HepG2 (cell line): ENCODE measurements around the gene MEF2A. TPM values are rescaled to one million over a fixed set of nuclear protein-coding genes. Genes with fewer than 3 reads are reported as not detected.
A peak's percentile ranks its signal among the peaks of the same experiment; 100 is the strongest.

Experiments
- EEA1 ChIP-seq: sonication (generic); formaldehyde crosslinking; IDR thresholded peaks from 2 replicates; pipeline ENCODE4 v1.5.1; 2020; ENCODE audit warnings: mild to moderate bottlenecking, missing genetic modification reagents, borderline replicate concordance
- ELF3 ChIP-seq: IDR thresholded peaks from 2 replicates; pipeline ENCODE4 v1.6.1; 2016; ENCODE audit warnings: missing genetic modification reagents, missing compliant biosample characterization
- ERF ChIP-seq: IDR thresholded peaks from 2 replicates; pipeline ENCODE4 v1.6.1; 2018; ENCODE audit warnings: missing biosample characterization, missing genetic modification reagents
- HOXA3 ChIP-seq: sonication (generic); formaldehyde crosslinking; IDR thresholded peaks from 2 replicates; pipeline ENCODE4 v1.5.0; 2020; ENCODE audit warnings: missing genetic modification reagents
- MIER2 ChIP-seq: IDR thresholded peaks from 2 replicates; pipeline ENCODE4 v1.6.1; 2016; ENCODE audit warnings: missing biosample characterization, missing genetic modification reagents
- MIXL1 ChIP-seq: IDR thresholded peaks from 2 replicates; pipeline ENCODE4 v1.6.1; 2016
- MLLT10 ChIP-seq: sonication (generic); formaldehyde crosslinking; IDR thresholded peaks from 2 replicates; pipeline ENCODE4 v1.4.0; 2020; ENCODE audit warnings: missing genetic modification reagents
- RCOR2 ChIP-seq: IDR thresholded peaks from 2 replicates; pipeline ENCODE4 v1.6.1; 2016; ENCODE audit warnings: missing biosample characterization, missing genetic modification reagents
- RXRB ChIP-seq: IDR thresholded peaks from 2 replicates; pipeline ENCODE4 v1.6.1; 2016; ENCODE audit warnings: borderline replicate concordance, missing genetic modification reagents, missing compliant biosample characterization
- SMAD3 ChIP-seq: sonication (generic); formaldehyde crosslinking; IDR thresholded peaks from 2 replicates; pipeline ENCODE4 v1.4.0; 2020; ENCODE audit warnings: missing genetic modification reagents
- SMARCE1 ChIP-seq: fragments of 450-650 bp; IDR thresholded peaks from 2 replicates; pipeline ENCODE4 v1.6.1; 2017; ENCODE audit warnings: borderline replicate concordance
- SOX13 ChIP-seq, 3 experiments: fragments of 450-650 bp in 1 of 3; sonication (generic) in 1 of 3; formaldehyde crosslinking in 1 of 3; IDR thresholded peaks in 2 of 3; conservative IDR thresholded peaks in 1 of 3; 2 replicates each; pipeline versions ENCODE4 v1.5.0 to v1.6.1; 2016 to 2020; ENCODE audit warnings: antibody characterized with exemption in 1 of 3, mild to moderate bottlenecking in 1 of 3, missing compliant biosample characterization in 1 of 3, missing genetic modification reagents in 1 of 3, moderate library complexity in 1 of 3
- TEAD3 ChIP-seq: optimal IDR thresholded peaks from 2 replicates; pipeline ENCODE3; 2016; ENCODE audit warnings: borderline replicate concordance
- ZNF225 ChIP-seq: sonication (generic); formaldehyde crosslinking; IDR thresholded peaks from 2 replicates; pipeline ENCODE4 v1.4.0; 2020; ENCODE audit warnings: mild to moderate bottlenecking, missing genetic modification reagents
- ZNF772 ChIP-seq: sonication (generic); formaldehyde crosslinking; IDR thresholded peaks from 2 replicates; pipeline ENCODE4 v1.5.0; 2020; ENCODE audit warnings: mild to moderate bottlenecking, missing genetic modification reagents
- ZNF792 ChIP-seq: IDR thresholded peaks from 2 replicates; pipeline ENCODE4 v1.6.1; 2016
- ZSCAN9 ChIP-seq: IDR thresholded peaks from 2 replicates; pipeline ENCODE4 v1.6.1; 2016; ENCODE audit warnings: borderline replicate concordance
- polyA plus RNA-seq, 8 experiments: library from polyadenylated mRNA; depleted of rRNA in 3 of 8; stranded (reverse) in 7 of 8; unstranded in 1 of 8; fragments of >200 nt; fragmentation: Illumina TruSeq in 4 of 8; extraction: Trizol in 4 of 8; gene quantifications; 2 replicates each; pipeline versions ENCODE4 v1.2.1 to v1.2.3, GENCODE V29; 2011 to 2016; ENCODE audit warnings: low read depth in 4 of 8, missing spikeins in 1 of 8, mixed read lengths in 1 of 8; ENCODE audit not compliant: insufficient read depth in 1 of 8
- total RNA-seq, 5 experiments: library from RNA; depleted of rRNA; stranded (reverse); fragments of >200 nt; fragmentation: Illumina TruSeq; extraction: Trizol; gene quantifications; 2 replicates each; pipeline ENCODE4 v1.2.3, GENCODE V29; 2016; ENCODE audit warnings: low read depth in 1 of 5
- TF ChIP-seq, protein P1 (sequence below): IDR thresholded peaks from 2 replicates; pipeline ENCODE4 v1.4.0; 2020; ENCODE audit warnings: mild to moderate bottlenecking, missing genetic modification reagents
- TF ChIP-seq, protein P2 (sequence below): sonication (generic); formaldehyde crosslinking; IDR thresholded peaks from 2 replicates; pipeline ENCODE4 v1.9.0; 2022; ENCODE audit warnings: missing genetic modification reagents, mild to moderate bottlenecking, borderline replicate concordance
- TF ChIP-seq, protein P3 (sequence below), 2 experiments: sonication (generic) in 1 of 2; formaldehyde crosslinking in 1 of 2; IDR thresholded peaks; 2 replicates each; pipeline versions ENCODE4 v1.4.0 to v1.6.1; 2018 to 2020; ENCODE audit warnings: missing genetic modification reagents in 2 of 2, borderline replicate concordance in 1 of 2, low read depth in 1 of 2, mild to moderate bottlenecking in 1 of 2, missing biosample characterization in 1 of 2

MEF2A gene
- total and polyA plus RNA-seq, 2 of the 13 experiments (the other 11 are each of a cell fraction or from before 2014, with no cell fraction given): 15.2 to 24.4 TPM

DNA sequence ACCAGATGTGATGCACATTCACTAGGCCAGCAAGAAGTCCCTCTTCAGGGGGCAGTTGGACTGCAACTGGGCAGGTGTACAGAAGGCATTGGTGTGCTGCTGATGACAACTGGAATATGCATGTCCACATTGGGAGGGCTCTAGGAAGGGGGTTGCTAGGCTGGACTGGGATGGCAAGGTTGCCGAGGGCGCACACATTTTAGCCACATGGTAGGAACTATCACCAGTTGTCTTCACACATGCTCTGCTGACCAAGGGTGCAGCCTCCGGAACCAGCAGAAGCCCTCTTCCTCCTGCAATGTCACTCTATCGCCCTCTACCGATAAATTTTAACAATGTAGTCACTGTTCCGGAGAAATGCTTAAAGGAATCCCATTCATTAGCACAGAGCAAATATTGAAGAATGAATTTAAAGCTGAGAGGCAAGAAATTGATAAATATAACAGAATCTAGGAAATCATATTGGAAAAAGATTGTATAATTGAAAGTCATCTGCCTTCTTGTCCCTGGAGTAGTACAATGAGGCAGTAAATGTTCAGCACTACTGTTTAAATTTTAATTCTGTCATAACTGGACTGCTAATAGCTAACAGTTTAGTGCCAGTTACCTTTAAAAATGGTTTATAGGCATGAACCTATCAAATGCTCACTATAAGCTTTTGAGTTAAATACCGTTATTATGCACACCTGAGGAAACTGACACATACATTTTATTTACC is 190.1 kb downstream of the MEF2A start (continued):
- TF ChIP-seq, protein P1, sequence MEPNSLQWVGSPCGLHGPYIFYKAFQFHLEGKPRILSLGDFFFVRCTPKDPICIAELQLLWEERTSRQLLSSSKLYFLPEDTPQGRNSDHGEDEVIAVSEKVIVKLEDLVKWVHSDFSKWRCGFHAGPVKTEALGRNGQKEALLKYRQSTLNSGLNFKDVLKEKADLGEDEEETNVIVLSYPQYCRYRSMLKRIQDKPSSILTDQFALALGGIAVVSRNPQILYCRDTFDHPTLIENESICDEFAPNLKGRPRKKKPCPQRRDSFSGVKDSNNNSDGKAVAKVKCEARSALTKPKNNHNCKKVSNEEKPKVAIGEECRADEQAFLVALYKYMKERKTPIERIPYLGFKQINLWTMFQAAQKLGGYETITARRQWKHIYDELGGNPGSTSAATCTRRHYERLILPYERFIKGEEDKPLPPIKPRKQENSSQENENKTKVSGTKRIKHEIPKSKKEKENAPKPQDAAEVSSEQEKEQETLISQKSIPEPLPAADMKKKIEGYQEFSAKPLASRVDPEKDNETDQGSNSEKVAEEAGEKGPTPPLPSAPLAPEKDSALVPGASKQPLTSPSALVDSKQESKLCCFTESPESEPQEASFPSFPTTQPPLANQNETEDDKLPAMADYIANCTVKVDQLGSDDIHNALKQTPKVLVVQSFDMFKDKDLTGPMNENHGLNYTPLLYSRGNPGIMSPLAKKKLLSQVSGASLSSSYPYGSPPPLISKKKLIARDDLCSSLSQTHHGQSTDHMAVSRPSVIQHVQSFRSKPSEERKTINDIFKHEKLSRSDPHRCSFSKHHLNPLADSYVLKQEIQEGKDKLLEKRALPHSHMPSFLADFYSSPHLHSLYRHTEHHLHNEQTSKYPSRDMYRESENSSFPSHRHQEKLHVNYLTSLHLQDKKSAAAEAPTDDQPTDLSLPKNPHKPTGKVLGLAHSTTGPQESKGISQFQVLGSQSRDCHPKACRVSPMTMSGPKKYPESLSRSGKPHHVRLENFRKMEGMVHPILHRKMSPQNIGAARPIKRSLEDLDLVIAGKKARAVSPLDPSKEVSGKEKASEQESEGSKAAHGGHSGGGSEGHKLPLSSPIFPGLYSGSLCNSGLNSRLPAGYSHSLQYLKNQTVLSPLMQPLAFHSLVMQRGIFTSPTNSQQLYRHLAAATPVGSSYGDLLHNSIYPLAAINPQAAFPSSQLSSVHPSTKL: peak; percentile 40
- 0 out of 2 replicates have a peak, but pooled peaks have one; percentile 53 for TF ChIP-seq ZSCAN9 (CRISPR knock-in tag)
- TF ChIP-seq ERF (CRISPR knock-in tag): 0 out of 2 replicates have a peak, but pooled peaks have one; percentile 28
- TF ChIP-seq HOXA3 (CRISPR knock-in tag): peak; percentile 37; the same call in 1 of the 2 replicates
- TF ChIP-seq MIER2 (CRISPR knock-in tag): peak; percentile 33; the same call in 1 of the 2 replicates
- no peak for TF ChIP-seq SOX13 (IDR thresholded peaks at IDR 0.05)
- TF ChIP-seq SOX13 (CRISPR knock-in tag; conservative IDR thresholded peaks at IDR 0.05 in 1 of 2, IDR thresholded peaks at IDR 0.05 in 1 of 2): peak in 1 of 2 experiments; percentile 40; a peak in 1 of 4 replicates
- no peak for TF ChIP-seq EEA1 (CRISPR knock-in tag)
- peak; percentile 56; the same call in 1 of the 2 replicates for TF ChIP-seq SMAD3
- TF ChIP-seq ZNF792 (CRISPR knock-in tag): 0 out of 2 replicates have a peak, but pooled peaks have one; percentile 26
- TF ChIP-seq, protein P2, sequence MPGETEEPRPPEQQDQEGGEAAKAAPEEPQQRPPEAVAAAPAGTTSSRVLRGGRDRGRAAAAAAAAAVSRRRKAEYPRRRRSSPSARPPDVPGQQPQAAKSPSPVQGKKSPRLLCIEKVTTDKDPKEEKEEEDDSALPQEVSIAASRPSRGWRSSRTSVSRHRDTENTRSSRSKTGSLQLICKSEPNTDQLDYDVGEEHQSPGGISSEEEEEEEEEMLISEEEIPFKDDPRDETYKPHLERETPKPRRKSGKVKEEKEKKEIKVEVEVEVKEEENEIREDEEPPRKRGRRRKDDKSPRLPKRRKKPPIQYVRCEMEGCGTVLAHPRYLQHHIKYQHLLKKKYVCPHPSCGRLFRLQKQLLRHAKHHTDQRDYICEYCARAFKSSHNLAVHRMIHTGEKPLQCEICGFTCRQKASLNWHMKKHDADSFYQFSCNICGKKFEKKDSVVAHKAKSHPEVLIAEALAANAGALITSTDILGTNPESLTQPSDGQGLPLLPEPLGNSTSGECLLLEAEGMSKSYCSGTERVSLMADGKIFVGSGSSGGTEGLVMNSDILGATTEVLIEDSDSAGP (CRISPR knock-in tag): 0 out of 2 replicates have a peak, but pooled peaks have one; percentile 30
- peak; percentile 36; the same call in 1 of the 2 replicates for TF ChIP-seq MIXL1 (CRISPR knock-in tag)
- TF ChIP-seq ZNF772: no peak
- TF ChIP-seq ELF3 (CRISPR knock-in tag): peak; percentile 44; the same call in 1 of the 2 replicates
- no peak for TF ChIP-seq SMARCE1
- TF ChIP-seq RCOR2 (CRISPR knock-in tag): 0 out of 2 replicates have a peak, but pooled peaks have one; percentile 26
- TF ChIP-seq, protein P3, sequence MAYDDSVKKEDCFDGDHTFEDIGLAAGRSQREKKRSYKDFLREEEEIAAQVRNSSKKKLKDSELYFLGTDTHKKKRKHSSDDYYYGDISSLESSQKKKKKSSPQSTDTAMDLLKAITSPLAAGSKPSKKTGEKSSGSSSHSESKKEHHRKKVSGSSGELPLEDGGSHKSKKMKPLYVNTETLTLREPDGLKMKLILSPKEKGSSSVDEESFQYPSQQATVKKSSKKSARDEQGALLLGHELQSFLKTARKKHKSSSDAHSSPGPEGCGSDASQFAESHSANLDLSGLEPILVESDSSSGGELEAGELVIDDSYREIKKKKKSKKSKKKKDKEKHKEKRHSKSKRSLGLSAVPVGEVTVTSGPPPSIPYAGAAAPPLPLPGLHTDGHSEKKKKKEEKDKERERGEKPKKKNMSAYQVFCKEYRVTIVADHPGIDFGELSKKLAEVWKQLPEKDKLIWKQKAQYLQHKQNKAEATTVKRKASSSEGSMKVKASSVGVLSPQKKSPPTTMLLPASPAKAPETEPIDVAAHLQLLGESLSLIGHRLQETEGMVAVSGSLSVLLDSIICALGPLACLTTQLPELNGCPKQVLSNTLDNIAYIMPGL (CRISPR knock-in tag; IDR thresholded peaks at IDR 0.05; ENCODE audit: borderline replicate concordance in 1 of 2, low read depth in 1 of 2): peak in 1 of 2 experiments; percentile 52; a peak in 1 of 4 replicates
- no peak for TF ChIP-seq ZNF225 (CRISPR knock-in tag)
- peak; percentile 19 for TF ChIP-seq TEAD3
- TF ChIP-seq MLLT10 (CRISPR knock-in tag): no peak
- TF ChIP-seq RXRB (CRISPR knock-in tag): 0 out of 2 replicates have a peak, but pooled peaks have one; percentile 22
